K562 (cell line): ENCODE results near the gene NPC1. TPM values are rescaled to one million over a fixed set of nuclear protein-coding genes. Genes with fewer than 3 reads are reported as not detected.

ENCODE experiments used
- CREM ChIP-seq: IDR thresholded peaks from 2 replicates; pipeline ENCODE4 v1.6.1; 2014; ENCODE audit warnings: antibody characterized with exemption, low read depth
- HLTF ChIP-seq: fragments of 450-650 bp; IDR thresholded peaks from 2 replicates; pipeline ENCODE4 v1.6.1; 2016
- HNRNPH1 ChIP-seq: fragments of 200-400 bp; formaldehyde crosslinking; optimal IDR thresholded peaks from 2 replicates; pipeline ENCODE3; 2017; ENCODE audit warnings: low read depth, mild to moderate bottlenecking, low read length, moderate library complexity
- HNRNPK ChIP-seq: fragments of 200-400 bp; formaldehyde crosslinking; IDR thresholded peaks from one replicate; pipeline ENCODE4 v1.6.1; 2018; ENCODE audit warnings: mild to moderate bottlenecking, low read depth, low read length; ENCODE audit not compliant: poor library complexity, severe bottlenecking
- JUND ChIP-seq, 2 experiments: IDR thresholded peaks; 2 replicates in 1 of 2; 3 replicates in 1 of 2; pipeline ENCODE4 v1.6.1; 2011; ENCODE audit warnings: borderline replicate concordance in 2 of 2, low read depth in 2 of 2, low read length in 2 of 2, improper control_type of control experiment in 1 of 2, missing biosample characterization in 1 of 2, missing genetic modification characterization in 1 of 2, missing genetic modification reagents in 1 of 2
- KDM5B ChIP-seq: fragments of 200-600 bp; sonication (generic); IDR thresholded peaks from 2 replicates; pipeline ENCODE4 v1.6.1; 2012; ENCODE audit warnings: low read depth, mild to moderate bottlenecking, moderate library complexity, low read length, control low read depth, inconsistent platforms; ENCODE audit not compliant: insufficient replicate concordance
- MYC ChIP-seq, 2 experiments: fragments of 250-450 bp in 1 of 2; sonication (Bioruptor Pico) in 1 of 2; IDR thresholded peaks; 2 replicates each; pipeline versions ENCODE4 v1.5.1 to v1.6.1; 2012 to 2021; ENCODE audit warnings: low read depth in 2 of 2, borderline replicate concordance in 1 of 2, improper control_type of control experiment in 1 of 2, low read length in 1 of 2, mild to moderate bottlenecking in 1 of 2, moderate library complexity in 1 of 2
- PCBP2 ChIP-seq: fragments of 200-400 bp; formaldehyde crosslinking; IDR thresholded peaks from 2 replicates; pipeline ENCODE4 v1.6.1; 2018; ENCODE audit warnings: low read length, low read depth, mild to moderate bottlenecking, moderate library complexity; ENCODE audit not compliant: poor library complexity, severe bottlenecking
- PHF20 ChIP-seq: fragments of 450-650 bp; IDR thresholded peaks from 2 replicates; pipeline ENCODE4 v1.6.1; 2018; ENCODE audit not compliant: partially characterized antibody
- POLR2AphosphoS5 ChIP-seq: IDR thresholded peaks from 2 replicates; pipeline ENCODE4 v1.6.1; 2011; ENCODE audit warnings: mild to moderate bottlenecking, low read depth, low read length, moderate library complexity; ENCODE audit not compliant: control insufficient read depth, insufficient read depth
- TAF7 ChIP-seq: fragments of 450-650 bp; IDR thresholded peaks from 2 replicates; pipeline ENCODE4 v1.6.1; 2016; ENCODE audit warnings: missing genetic modification characterization, missing compliant biosample characterization
- TCFL5 ChIP-seq: fragments of 250-450 bp; sonication (Bioruptor Pico); conservative IDR thresholded peaks from 2 replicates; pipeline ENCODE4 v1.6.1; 2021; ENCODE audit warnings: mild to moderate bottlenecking, moderate library complexity, matching md5 sums
- ZNF174 ChIP-seq: fragments of 250-450 bp; sonication (Bioruptor Pico); IDR thresholded peaks from 2 replicates; pipeline ENCODE4 v1.4.0; 2020; ENCODE audit warnings: mild to moderate bottlenecking
- ZNF24 ChIP-seq: fragments of 450-650 bp; IDR thresholded peaks from 2 replicates; pipeline ENCODE4 v1.6.1; 2016
- ZNF282 ChIP-seq: sonication (generic); formaldehyde crosslinking; IDR thresholded peaks from 2 replicates; pipeline ENCODE4 v1.8.1; 2023; ENCODE audit warnings: missing genetic modification reagents
- ZNF41 ChIP-seq: fragments of 250-450 bp; sonication (Bioruptor Pico); conservative IDR thresholded peaks from 2 replicates; pipeline ENCODE4 v1.4.0; 2020; ENCODE audit warnings: mild to moderate bottlenecking
- ZNF766 ChIP-seq: fragments of 200-800 bp; sonication (Bioruptor generic); conservative IDR thresholded peaks from 2 replicates; pipeline ENCODE4 v1.6.1; 2016; ENCODE audit warnings: missing genetic modification characterization, missing compliant biosample characterization
- ZNF778 ChIP-seq: fragments of 450-650 bp; formaldehyde crosslinking; IDR thresholded peaks from 2 replicates; pipeline ENCODE4 v1.4.0; 2020; ENCODE audit warnings: mild to moderate bottlenecking, moderate library complexity
- ZNF780A ChIP-seq: fragments of 250-450 bp; sonication (Bioruptor Pico); IDR thresholded peaks from 2 replicates; pipeline ENCODE4 v1.5.0; 2021; ENCODE audit warnings: mild to moderate bottlenecking
- polyA plus RNA-seq, 8 experiments: library from polyadenylated mRNA; depleted of rRNA in 4 of 8; stranded (reverse) in 5 of 8; unstranded in 3 of 8; fragments of >200 nt; fragmentation: Nextera tagmentation in 2 of 8; fragmentation: Illumina TruSeq in 1 of 8; extraction: Ambion mirVana in 2 of 8; extraction: Trizol in 1 of 8; gene quantifications; 2 replicates each; pipeline versions ENCODE4 v1.2.1 to v1.2.3, GENCODE V29; 2011 to 2014; ENCODE audit warnings: inconsistent platforms in 1 of 8, missing spikeins in 1 of 8
- total RNA-seq, 7 experiments: library from RNA; depleted of rRNA in 6 of 7; stranded (reverse); fragments of >200 nt in 6 of 7; fragmentation: Illumina TruSeq in 2 of 7; extraction: Trizol in 2 of 7; gene quantifications; 2 replicates each; pipeline versions ENCODE4 v1.2.1 to v1.2.3, GENCODE V29; 2011 to 2021; ENCODE audit warnings: low replicate concordance in 1 of 7
- TF ChIP-seq, protein P1 (sequence below): fragments of 250-450 bp; sonication (Bioruptor Pico); IDR thresholded peaks from 2 replicates; pipeline ENCODE4 v1.5.0; 2021
- TF ChIP-seq, protein P2 (sequence below): fragments of 450-650 bp; formaldehyde crosslinking; IDR thresholded peaks from 2 replicates; pipeline ENCODE4 v1.4.0; 2022; ENCODE audit warnings: mild to moderate bottlenecking, moderate library complexity
- TF ChIP-seq, protein P3 (sequence below), 2 experiments: fragments of 450-650 bp in 1 of 2; sonication (generic) in 1 of 2; formaldehyde crosslinking in 1 of 2; IDR thresholded peaks in 1 of 2; conservative IDR thresholded peaks in 1 of 2; 2 replicates each; pipeline versions ENCODE4 v1.6.1 to v1.8.1; 2016 to 2023; ENCODE audit warnings: mild to moderate bottlenecking in 2 of 2, moderate library complexity in 2 of 2, inconsistent platforms in 1 of 2, missing genetic modification reagents in 1 of 2

Gene NPC1
- total and polyA plus RNA-seq, 9 of the 15 experiments (the other 6 are each of a cell fraction or from before 2014, with no cell fraction given): 17.1 to 45.9 (median 27.6) TPM

DNA sequence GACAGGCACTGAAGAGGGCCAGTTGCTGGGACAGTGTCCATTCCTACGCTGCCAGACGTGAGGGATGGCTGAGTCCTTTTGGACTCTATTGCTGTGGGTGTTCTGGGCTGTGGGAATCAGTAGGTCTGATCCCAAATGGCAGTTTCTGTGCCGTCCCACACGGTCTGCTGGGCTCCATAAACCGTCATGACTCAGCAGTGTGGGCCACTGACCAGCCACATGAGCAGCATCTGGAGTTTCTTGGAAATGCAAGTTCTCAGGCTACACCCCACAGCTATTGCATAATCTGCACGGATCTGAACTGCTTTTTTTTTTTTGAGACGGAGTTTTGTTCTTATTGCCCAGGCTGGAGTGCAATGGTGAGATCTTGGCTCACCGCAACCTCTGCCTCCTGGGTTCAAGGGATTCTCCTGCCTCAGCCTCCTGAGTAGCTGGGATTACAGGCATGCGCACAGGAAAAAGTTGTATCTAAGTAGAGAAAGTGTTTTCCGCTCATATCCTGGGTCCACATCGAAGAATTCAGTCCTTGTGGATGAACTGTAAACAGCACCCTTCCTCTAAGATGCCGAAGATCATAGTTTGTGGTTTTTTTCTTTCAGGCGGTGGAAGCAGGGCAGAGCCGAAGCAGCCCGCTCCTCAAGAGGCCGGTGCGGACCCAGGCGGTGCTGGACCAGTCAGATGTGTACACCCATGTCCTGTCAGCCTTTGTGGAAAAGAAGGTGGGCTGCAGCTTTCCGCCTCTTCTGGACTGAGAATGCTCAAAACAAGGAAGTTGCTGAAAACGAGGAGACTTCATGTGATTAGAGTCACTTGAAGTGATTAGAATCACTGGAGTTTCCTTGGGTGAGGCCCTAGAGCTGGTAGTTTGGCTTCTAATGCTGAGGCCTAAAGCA is 57.5 kb downstream of the NPC1 start (continued):
- TF ChIP-seq, protein P1, sequence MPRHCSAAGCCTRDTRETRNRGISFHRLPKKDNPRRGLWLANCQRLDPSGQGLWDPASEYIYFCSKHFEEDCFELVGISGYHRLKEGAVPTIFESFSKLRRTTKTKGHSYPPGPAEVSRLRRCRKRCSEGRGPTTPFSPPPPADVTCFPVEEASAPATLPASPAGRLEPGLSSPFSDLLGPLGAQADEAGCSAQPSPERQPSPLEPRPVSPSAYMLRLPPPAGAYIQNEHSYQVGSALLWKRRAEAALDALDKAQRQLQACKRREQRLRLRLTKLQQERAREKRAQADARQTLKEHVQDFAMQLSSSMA (CRISPR knock-in tag): no peak
- TF ChIP-seq ZNF41 (no peak), PCBP2 (no peak), ZNF282 (CRISPR knock-in tag) (no peak), ZNF766 (peak; percentile 84), HNRNPK (no peak), TCFL5 (CRISPR knock-in tag) (no peak), JUND (IDR thresholded peaks at IDR 0.05; ENCODE audit: borderline replicate concordance, low read depth, low read length) (peak; percentile 91), JUND (tag; IDR thresholded peaks at IDR 0.05; ENCODE audit: borderline replicate concordance, low read depth, low read length) (peak; percentile 90; the same call in 1 of the 3 replicates), TAF7 (tag) (no peak), PHF20 (no peak), ZNF24 (peak; percentile 68), CREM (peak; percentile 64), ZNF778 (CRISPR knock-in tag) (no peak), HNRNPH1 (no peak), POLR2AphosphoS5 (peak; percentile 33; the same call in 1 of the 2 replicates), ZNF780A (CRISPR knock-in tag) (no peak), KDM5B (no peak), ZNF174 (no peak), MYC (IDR thresholded peaks at IDR 0.05; ENCODE audit: low read depth, low read length) (peak; percentile 91), MYC (CRISPR knock-in tag; IDR thresholded peaks at IDR 0.05; ENCODE audit: borderline replicate concordance, low read depth) (no peak; the same call in 1 of the 2 replicates), HLTF (peak; percentile 83; the same call in 1 of the 2 replicates)
- TF ChIP-seq, protein P2, sequence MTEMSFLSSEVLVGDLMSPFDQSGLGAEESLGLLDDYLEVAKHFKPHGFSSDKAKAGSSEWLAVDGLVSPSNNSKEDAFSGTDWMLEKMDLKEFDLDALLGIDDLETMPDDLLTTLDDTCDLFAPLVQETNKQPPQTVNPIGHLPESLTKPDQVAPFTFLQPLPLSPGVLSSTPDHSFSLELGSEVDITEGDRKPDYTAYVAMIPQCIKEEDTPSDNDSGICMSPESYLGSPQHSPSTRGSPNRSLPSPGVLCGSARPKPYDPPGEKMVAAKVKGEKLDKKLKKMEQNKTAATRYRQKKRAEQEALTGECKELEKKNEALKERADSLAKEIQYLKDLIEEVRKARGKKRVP (CRISPR knock-in tag): peak; percentile 31; the same call in 1 of the 2 replicates
- TF ChIP-seq, protein P3, sequence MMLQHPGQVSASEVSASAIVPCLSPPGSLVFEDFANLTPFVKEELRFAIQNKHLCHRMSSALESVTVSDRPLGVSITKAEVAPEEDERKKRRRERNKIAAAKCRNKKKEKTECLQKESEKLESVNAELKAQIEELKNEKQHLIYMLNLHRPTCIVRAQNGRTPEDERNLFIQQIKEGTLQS (IDR thresholded peaks at IDR 0.05): peak; percentile 96
- TF ChIP-seq, protein P3 (CRISPR knock-in tag; conservative IDR thresholded peaks at IDR 0.05): no peak; the same call in 1 of the 2 replicates
